ENCODE measurements around the gene DNAAF8. TPM values are rescaled to one million over a fixed set of nuclear protein-coding genes. Genes with fewer than 3 reads are reported as not detected.
"Not testable (repeated sequence)": the region's sequence is repeated elsewhere in the genome, so short reads cannot be mapped to it uniquely, and the experiment has no call there.

DNAAF8 gene
- polyA plus RNA-seq, 1 of the 3 experiments (the other 2 are of a cell fraction) = 3.1 TPM

- Histone ChIP-seq H3K36me3 (replicated peaks in 1 of 2; ENCODE audit: control insufficient read depth in 1 of 2, insufficient read depth in 2 of 2, low read length in 1 of 2) (no peaks in the 10 kb centered on the region), H3K4me2 (no peak overlapping the region), H3K79me2 (ENCODE audit: insufficient read depth) (peaks cover 15% of the 10 kb centered on the region), H2AFZ (ENCODE audit: low read depth) (no peak overlapping the region), H3K27ac (ENCODE audit: low read depth in 2 of 2, low read length in 1 of 2) (no peak overlapping the region), H3K27me3 (ENCODE audit: insufficient read depth) (no peaks in the 10 kb centered on the region), H3K9ac (no peak overlapping the region), H3F3A (replicated peaks; ENCODE audit: insufficient read depth) (no peaks in the 10 kb centered on the region), H3K9me3 (no peaks in the 10 kb centered on the region), H3K9me2 (no peaks in the 10 kb centered on the region), H4K20me1 (ENCODE audit: insufficient read depth) (no peaks in the 10 kb centered on the region), H3K4me1 (ENCODE audit: control insufficient read depth in 1 of 2, insufficient read depth in 2 of 2, low read depth in 1 of 2, low read length in 1 of 2) (peaks cover 0 to 3% of the 10 kb centered on the region in 2 experiments; a peak in 1 of 4 replicates), H3K4me3 (ENCODE audit: low read depth in 2 of 2, low read length in 1 of 2) (no peak overlapping the region)
- ChIA-PET CTCF (no interaction called here), POLR2A (interaction anchor here (1.3 kb wide), 1 partner anchor 65 kb away, joined by 5 read pairs; the partner anchor contains the start of gene ROGDI)
- no peak for DNase-seq
- WGBS (ENCODE audit: low lambda C conversion rate) = 79% methylated on average over 14 of the region's 15 CpGs
- TF ChIP-seq FOSL2 (IDR thresholded peaks at IDR 0.05; ENCODE audit: borderline replicate concordance, low read depth) (no peak), ELF1 (IDR thresholded peaks at IDR 0.05) (no peak), SIN3A (IDR thresholded peaks at IDR 0.05; ENCODE audit: borderline replicate concordance, low read depth, low read length) (no peak)
These were observed 3.2 kb downstream of the DNAAF8 start for GRCh38 chr16:4737545-4737944.

- H3K27me3 ChIP-seq (ENCODE audit: insufficient read depth); H2AFZ ChIP-seq (ENCODE audit: low read depth); H3F3A ChIP-seq (replicated peaks; ENCODE audit: insufficient read depth); H3K4me3 ChIP-seq (ENCODE audit: low read depth in 2 of 2, low read length in 1 of 2); H3K36me3 ChIP-seq (replicated peaks in 1 of 2; ENCODE audit: control insufficient read depth in 1 of 2, insufficient read depth in 2 of 2, low read length in 1 of 2); H3K27ac ChIP-seq (ENCODE audit: low read depth in 2 of 2, low read length in 1 of 2); H3K9me2 ChIP-seq; DNase-seq; CTCF ChIA-PET; H3K9ac ChIP-seq; H3K9me3 ChIP-seq; H3K79me2 ChIP-seq (ENCODE audit: insufficient read depth); H3K4me1 ChIP-seq (ENCODE audit: control insufficient read depth in 1 of 2, insufficient read depth in 2 of 2, low read depth in 1 of 2, low read length in 1 of 2); H4K20me1 ChIP-seq (ENCODE audit: insufficient read depth); H3K4me2 ChIP-seq: not testable (repeated sequence)
- POLR2A ChIA-PET = interaction anchor here (1.3 kb wide), 1 partner anchor 64 kb away, joined by 5 read pairs; the partner anchor contains the start of gene ROGDI
- WGBS (ENCODE audit: low lambda C conversion rate) = 78% methylated on average over 5 of the region's 5 CpGs
These were observed 4.0 kb downstream of the DNAAF8 start for GRCh38 chr16:4738370-4738769.

GRCh38 chr16:4743226-4743878 lies 9.0 kb downstream of the DNAAF8 start:
- H3K27ac ChIP-seq (ENCODE audit: low read depth in 2 of 2, low read length in 1 of 2) = no peak overlapping the region
- H3K9me3 ChIP-seq = no peaks in the 10 kb centered on the region
- POLR2A ChIA-PET = no interaction called here
- H3F3A ChIP-seq (replicated peaks; ENCODE audit: insufficient read depth) = no peaks in the 10 kb centered on the region
- no peaks in the 10 kb centered on the region for H4K20me1 ChIP-seq (ENCODE audit: insufficient read depth)
- no peak for TF ChIP-seq TCF12 (IDR thresholded peaks at IDR 0.05)
- TF ChIP-seq NFIC (IDR thresholded peaks at IDR 0.05; ENCODE audit: borderline replicate concordance) = no peak
- TF ChIP-seq REST (IDR thresholded peaks at IDR 0.05; ENCODE audit: low read depth, low read length) = no peak
- TF ChIP-seq USF1 (IDR thresholded peaks at IDR 0.05; ENCODE audit: borderline replicate concordance, low read depth) = no peak
- TF ChIP-seq CHD2 (IDR thresholded peaks at IDR 0.05; ENCODE audit: low read length, partially characterized antibody) = no peak
- no peak for TF ChIP-seq FOXJ3 (CRISPR knock-in tag; IDR thresholded peaks at IDR 0.05)
- no peak for TF ChIP-seq RAD21 (IDR thresholded peaks at IDR 0.05; ENCODE audit: low read length)
- TF ChIP-seq GABPA (IDR thresholded peaks at IDR 0.05; ENCODE audit: low read depth) = no peak
- TF ChIP-seq EZH2phosphoT487 (IDR thresholded peaks at IDR 0.05; ENCODE audit: borderline replicate concordance, low read depth) = no peak
- TF ChIP-seq YY1 (IDR thresholded peaks at IDR 0.05; ENCODE audit: low read depth) = no peak
- no peak for TF ChIP-seq CTCF (IDR thresholded peaks at IDR 0.05)
- no peaks in the 10 kb centered on the region for H3K27me3 ChIP-seq (ENCODE audit: insufficient read depth)
- H3K4me2 ChIP-seq = no peak overlapping the region
- H3K79me2 ChIP-seq (ENCODE audit: insufficient read depth) = no peaks in the 10 kb centered on the region
- no peaks in the 10 kb centered on the region for H3K36me3 ChIP-seq (replicated peaks in 1 of 2; ENCODE audit: control insufficient read depth in 1 of 2, insufficient read depth in 2 of 2, low read length in 1 of 2)
- no peaks in the 10 kb centered on the region; a peak in 1 of 4 replicates for H3K4me1 ChIP-seq (ENCODE audit: control insufficient read depth in 1 of 2, insufficient read depth in 2 of 2, low read depth in 1 of 2, low read length in 1 of 2)
- DNase-seq = no peak
- H3K9me2 ChIP-seq = no peaks in the 10 kb centered on the region
- no peak overlapping the region for H3K4me3 ChIP-seq (ENCODE audit: low read depth in 2 of 2, low read length in 1 of 2)
- no peak overlapping the region for H3K9ac ChIP-seq
- no peak overlapping the region for H2AFZ ChIP-seq (ENCODE audit: low read depth)
- 89% methylated on average over 9 of the region's 14 CpGs for WGBS (ENCODE audit: low lambda C conversion rate)
- CTCF ChIA-PET = interaction anchor here (0.6 kb wide), 1 partner anchor 37 kb away, joined by 3 read pairs; no protein-coding TSS in a partner anchor

All from SK-N-SH (cell line).